Activated CD4-positive, alpha-beta T cell treated with anti-CD3 and anti-CD28 coated beads, Interleukin-2, amount 10 ng/mL, durations not matched to agents 7 days and 5 days (primary cell): Measurements from ENCODE around the gene ZNF511. TPM values are rescaled to one million over a fixed set of nuclear protein-coding genes. Genes with fewer than 3 reads are reported as not detected.

ENCODE experiments used
- CTCF ChIA-PET: fragments of 350-600 bp; sonication (Branson Sonifier 250); formaldehyde crosslinking; loops from one replicate; lab custom pipeline; 2021; ENCODE audit warnings: antibody characterized with exemption; lab: Charles Lee
- POLR2A ChIA-PET: fragments of 350-600 bp; sonication (Branson Sonifier 250); formaldehyde crosslinking; loops from one replicate; lab custom pipeline; 2021; ENCODE audit warnings: antibody characterized with exemption; lab: Charles Lee
- DNase-seq: peaks from one replicate; pipeline ENCODE4 v3.0.0-alpha.2; 2020
- H3K27ac Mint-ChIP-seq: one replicate; pipeline ENCODE4 v1.8.0; 2021; ENCODE audit warnings: mild to moderate bottlenecking, moderate library complexity, mixed read lengths
- H3K27me3 Mint-ChIP-seq: one replicate; pipeline ENCODE4 v1.8.0; 2021; ENCODE audit warnings: mixed read lengths
- H3K36me3 Mint-ChIP-seq: one replicate; pipeline ENCODE4 v1.8.0; 2021; ENCODE audit warnings: low read depth, mixed read lengths
- H3K4me1 Mint-ChIP-seq: one replicate; pipeline ENCODE4 v1.8.0; 2021; ENCODE audit warnings: mixed read lengths
- H3K4me3 Mint-ChIP-seq: one replicate; pipeline ENCODE4 v1.8.0; 2021; ENCODE audit warnings: mild to moderate bottlenecking, moderate library complexity, mixed read lengths
- H3K9me3 Mint-ChIP-seq: one replicate; pipeline ENCODE4 v1.8.0; 2021; ENCODE audit warnings: mixed read lengths
- total RNA-seq, 2 experiments: library from RNA; stranded (reverse); gene quantifications; one replicate each; pipeline ENCODE4 v1.2.3, GENCODE V29; 2021

Gene ZNF511
- total RNA-seq, 2 experiments from 2014 or later = 54.5 to 59.7 TPM

GRCh38 chr10:133285217-133285616 is 23.5 kb upstream of the ZNF511 start:
- no peaks in the 10 kb centered on the region for H3K9me3 Mint-ChIP-seq
- peaks cover 1% of the 10 kb centered on the region for H3K4me1 Mint-ChIP-seq
- ChIA-PET POLR2A (no interaction called here), CTCF (no interaction called here)
- H3K27me3 Mint-ChIP-seq = no peaks in the 10 kb centered on the region
- no peak for DNase-seq
- no peak overlapping the region for H3K4me3 Mint-ChIP-seq
- H3K27ac Mint-ChIP-seq = no peak overlapping the region
- H3K36me3 Mint-ChIP-seq = peaks cover 48% of the 10 kb centered on the region

GRCh38 chr10:133286366-133286765 is 22.3 kb upstream of the ZNF511 start:
- peaks cover 1% of the 10 kb centered on the region for H3K4me1 Mint-ChIP-seq
- CTCF ChIA-PET = no interaction called here
- no peak overlapping the region for H3K27ac Mint-ChIP-seq
- H3K4me3 Mint-ChIP-seq = no peak overlapping the region
- H3K36me3 Mint-ChIP-seq = peaks cover 51% of the 10 kb centered on the region
- POLR2A ChIA-PET = no interaction called here
- no peaks in the 10 kb centered on the region for H3K9me3 Mint-ChIP-seq
- DNase-seq = no peak
- no peaks in the 10 kb centered on the region for H3K27me3 Mint-ChIP-seq

- Mint-ChIP-seq H3K27me3 (no peaks in the 10 kb centered on the region), H3K4me1 (no peaks in the 10 kb centered on the region), H3K9me3 (no peaks in the 10 kb centered on the region), H3K36me3 (peaks cover 42% of the 10 kb centered on the region), H3K27ac (no peak overlapping the region), H3K4me3 (no peak overlapping the region)
- ChIA-PET CTCF (interaction anchor here (0.5 to 1.1 kb wide), 2 partner anchors 26 to 391 kb away, joined by 3 to 4 read pairs; no protein-coding TSS in a partner anchor), POLR2A (no interaction called here)
- no peak for DNase-seq
Measured at GRCh38 chr10:133287832-133288500, 20.7 kb upstream of the ZNF511 start.

GRCh38 chr10:133289761-133290160 is 19.0 kb upstream of the ZNF511 start:
- DNase-seq = no peak
- no peaks in the 10 kb centered on the region for H3K27me3 Mint-ChIP-seq
- ChIA-PET POLR2A (no interaction called here), CTCF (no interaction called here)
- H3K4me1 Mint-ChIP-seq = no peaks in the 10 kb centered on the region
- H3K9me3 Mint-ChIP-seq = no peaks in the 10 kb centered on the region
- H3K4me3 Mint-ChIP-seq = no peak overlapping the region
- H3K36me3 Mint-ChIP-seq = peaks cover 44% of the 10 kb centered on the region
- no peak overlapping the region for H3K27ac Mint-ChIP-seq

- no peaks in the 10 kb centered on the region for H3K4me1 Mint-ChIP-seq
- no peak overlapping the region for H3K4me3 Mint-ChIP-seq
- DNase-seq = no peak
- H3K27me3 Mint-ChIP-seq = no peaks in the 10 kb centered on the region
- H3K36me3 Mint-ChIP-seq = peaks cover 36% of the 10 kb centered on the region
- H3K9me3 Mint-ChIP-seq = no peaks in the 10 kb centered on the region
- no peak overlapping the region for H3K27ac Mint-ChIP-seq
- POLR2A ChIA-PET = no interaction called here
- CTCF ChIA-PET = interaction anchor here (1.4 to 1.8 kb wide), 2 partner anchors 12 to 14 kb away, joined by 4 to 7 read pairs; no protein-coding TSS in a partner anchor
Measured at GRCh38 chr10:133292919-133293809, 15.6 kb upstream of the ZNF511 start.

GRCh38 chr10:133293810-133294119 is 14.9 kb upstream of the ZNF511 start:
- no peaks in the 10 kb centered on the region for H3K27me3 Mint-ChIP-seq
- CTCF ChIA-PET = interaction anchor here (0.6 to 1.8 kb wide), 4 partner anchors 12 to 29 kb away, joined by 3 to 6 read pairs (median 4); no protein-coding TSS in a partner anchor
- POLR2A ChIA-PET = no interaction called here
- peaks cover 38% of the 10 kb centered on the region for H3K36me3 Mint-ChIP-seq
- H3K4me3 Mint-ChIP-seq = no peak overlapping the region
- no peaks in the 10 kb centered on the region for H3K9me3 Mint-ChIP-seq
- no peak for DNase-seq
- H3K27ac Mint-ChIP-seq = no peak overlapping the region
- H3K4me1 Mint-ChIP-seq = no peaks in the 10 kb centered on the region

- no peak for DNase-seq
- Mint-ChIP-seq H3K9me3 (no peaks in the 10 kb centered on the region), H3K36me3 (peaks cover 38% of the 10 kb centered on the region), H3K4me1 (no peaks in the 10 kb centered on the region), H3K27ac (no peak overlapping the region), H3K4me3 (no peak overlapping the region), H3K27me3 (no peaks in the 10 kb centered on the region)
- ChIA-PET POLR2A (no interaction called here), CTCF (interaction anchor here (0.6 to 1.8 kb wide), 4 partner anchors 13 to 30 kb away, joined by 3 to 6 read pairs (median 4); no protein-coding TSS in a partner anchor)
Measured at GRCh38 chr10:133294189-133294588, 14.5 kb upstream of the ZNF511 start.

GRCh38 chr10:133295426-133296320 is 13.0 kb upstream of the ZNF511 start:
- no peaks in the 10 kb centered on the region for H3K9me3 Mint-ChIP-seq
- no peak overlapping the region for H3K27ac Mint-ChIP-seq
- CTCF ChIA-PET = interaction anchor here (1.1 to 1.8 kb wide), 4 partner anchors 9 to 37 kb away, joined by 3 to 6 read pairs (median 4); no protein-coding TSS in a partner anchor
- DNase-seq = no peak
- POLR2A ChIA-PET = no interaction called here
- H3K36me3 Mint-ChIP-seq = peaks cover 42% of the 10 kb centered on the region
- no peaks in the 10 kb centered on the region for H3K27me3 Mint-ChIP-seq
- no peaks in the 10 kb centered on the region for H3K4me1 Mint-ChIP-seq
- no peak overlapping the region for H3K4me3 Mint-ChIP-seq

GRCh38 chr10:133297504-133297903 is 11.2 kb upstream of the ZNF511 start:
- H3K27ac Mint-ChIP-seq = no peak overlapping the region
- H3K36me3 Mint-ChIP-seq = peaks cover 45% of the 10 kb centered on the region
- ChIA-PET CTCF (no interaction called here), POLR2A (no interaction called here)
- no peaks in the 10 kb centered on the region for H3K27me3 Mint-ChIP-seq
- H3K9me3 Mint-ChIP-seq = no peaks in the 10 kb centered on the region
- no peak overlapping the region for H3K4me3 Mint-ChIP-seq
- DNase-seq = no peak
- H3K4me1 Mint-ChIP-seq = no peaks in the 10 kb centered on the region

GRCh38 chr10:133298466-133298865 is 10.2 kb upstream of the ZNF511 start:
- DNase-seq = no peak
- peaks cover 48% of the 10 kb centered on the region for H3K36me3 Mint-ChIP-seq
- CTCF ChIA-PET = no interaction called here
- H3K9me3 Mint-ChIP-seq = no peaks in the 10 kb centered on the region
- POLR2A ChIA-PET = no interaction called here
- peaks cover 1% of the 10 kb centered on the region for H3K4me1 Mint-ChIP-seq
- H3K27ac Mint-ChIP-seq = no peak overlapping the region
- H3K27me3 Mint-ChIP-seq = no peaks in the 10 kb centered on the region
- H3K4me3 Mint-ChIP-seq = no peak overlapping the region

- Mint-ChIP-seq H3K36me3 (peaks cover 43% of the 10 kb centered on the region), H3K27ac (no peak overlapping the region), H3K9me3 (no peaks in the 10 kb centered on the region), H3K4me1 (peaks cover 5% of the 10 kb centered on the region), H3K27me3 (no peaks in the 10 kb centered on the region), H3K4me3 (no peak overlapping the region)
- DNase-seq = no peak
- ChIA-PET POLR2A (no interaction called here), CTCF (no interaction called here)
Measured at GRCh38 chr10:133299224-133299623, 9.5 kb upstream of the ZNF511 start.

- Mint-ChIP-seq H3K36me3 (peaks cover 41% of the 10 kb centered on the region), H3K9me3 (no peaks in the 10 kb centered on the region), H3K27ac (no peak overlapping the region), H3K27me3 (no peaks in the 10 kb centered on the region), H3K4me1 (peaks cover 7% of the 10 kb centered on the region), H3K4me3 (no peak overlapping the region)
- POLR2A ChIA-PET = no interaction called here
- no peak for DNase-seq
- CTCF ChIA-PET = interaction anchor here (0.7 kb wide), 1 partner anchor 19 kb away, joined by 3 read pairs; no protein-coding TSS in a partner anchor
Measured at GRCh38 chr10:133299738-133300137, 9.0 kb upstream of the ZNF511 start.
